ENCODE data around the gene MTARC2.

GRCh38 chr1:220809704-220810103, 61.6 kb downstream of the MTARC2 start:
- TF ChIP-seq EZH2 (IDR thresholded peaks at IDR 0.05; ENCODE audit: low read length, unreplicated experiment) (no peak), CTCF (conservative IDR thresholded peaks at IDR 0.05; ENCODE audit: low read depth, low read length) (no peak), EZH2phosphoT487 (IDR thresholded peaks at IDR 0.05; ENCODE audit: borderline replicate concordance, low read length) (no peak)

All from PC-3 (cell line).